Left ventricle myocardium inferior (tissue), 1 donor: ENCODE data around the gene TNRC6C. TPM values are rescaled to one million over a fixed set of nuclear protein-coding genes. Genes with fewer than 3 reads are reported as not detected.
"Not testable (repeated sequence)": the region's sequence is repeated elsewhere in the genome, so short reads cannot be mapped to it uniquely, and the experiment has no call there.

Experiments
- DNase-seq: peaks from one replicate; pipeline ENCODE4 v3.0.0-alpha.2; 2020
- H3K27ac ChIP-seq: fragments of 200-600 bp; replicated peaks from 2 replicates; pipeline ENCODE4 v1.8.0; 2021
- H3K27me3 ChIP-seq: fragments of 200-600 bp; 2 replicates; pipeline ENCODE4 v1.8.0; 2021; ENCODE audit warnings: low read depth
- H3K36me3 ChIP-seq: fragments of 200-600 bp; 2 replicates; pipeline ENCODE4 v1.8.0; 2021
- H3K4me1 ChIP-seq: fragments of 200-600 bp; 2 replicates; pipeline ENCODE4 v1.8.0; 2021
- H3K4me3 ChIP-seq: fragments of 200-600 bp; 2 replicates; pipeline ENCODE4 v1.8.0; 2021; ENCODE audit warnings: mild to moderate bottlenecking, moderate library complexity
- H3K9me3 ChIP-seq: fragments of 200-600 bp; replicated peaks from 2 replicates; pipeline ENCODE4 v1.8.0; 2021
- intact Hi-C: fragments of 100-400 bp; cut with micrococcal nuclease; formaldehyde crosslinking; loops from one replicate; pipeline ENCODE4 v1.11.0; 2022
- total RNA-seq: library from RNA; stranded (reverse); fragmentation: NEBNext Ultra II Directional; extraction: Animal tissue kit (Norgen Biotek cat#: 25700); gene quantifications from one replicate; pipeline ENCODE4 v1.2.1, GENCODE V29; 2021
- TF ChIP-seq, protein P1 (sequence below): fragments of 200-600 bp; IDR thresholded peaks from 2 replicates; pipeline ENCODE4 v1.8.0; 2021; ENCODE audit warnings: antibody characterized with exemption, mild to moderate bottlenecking, borderline replicate concordance
- donor health status: DM: no; HTN: yes; CAD: no; lungs with severe emphysema.

The TNRC6C gene
- total RNA-seq, 1 donor from 2014 or later, result 19.7 TPM

DNA sequence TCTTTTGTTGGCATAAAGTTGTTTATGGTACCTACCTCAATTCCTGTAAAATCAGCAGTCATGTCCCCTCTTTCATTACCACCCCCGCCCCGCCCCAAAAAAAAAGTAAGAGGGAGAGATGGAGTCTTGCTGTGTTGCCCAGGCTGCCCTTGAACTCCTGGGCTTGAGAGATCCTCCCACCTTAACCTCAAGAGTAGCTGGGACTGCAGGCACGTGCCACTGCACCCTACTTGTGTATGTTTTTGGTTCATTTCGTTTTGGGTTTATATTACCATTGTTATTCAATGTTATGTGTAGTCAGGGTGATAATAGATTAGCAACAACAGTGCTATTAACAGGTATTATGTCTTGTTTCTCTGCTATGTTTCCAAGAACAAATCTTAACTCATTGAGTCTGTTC, 15.9 kb downstream of the TNRC6C start:
- Histone ChIP-seq H3K36me3 (no peaks in the 10 kb centered on the region), H3K27me3 (no peaks in the 10 kb centered on the region), H3K4me1 (peaks cover 35% of the 10 kb centered on the region), H3K9me3 (no peaks in the 10 kb centered on the region), H3K4me3 (no peak overlapping the region), H3K27ac (no peak overlapping the region)
- intact Hi-C loops, result no loop called here
- TF ChIP-seq, protein P1, sequence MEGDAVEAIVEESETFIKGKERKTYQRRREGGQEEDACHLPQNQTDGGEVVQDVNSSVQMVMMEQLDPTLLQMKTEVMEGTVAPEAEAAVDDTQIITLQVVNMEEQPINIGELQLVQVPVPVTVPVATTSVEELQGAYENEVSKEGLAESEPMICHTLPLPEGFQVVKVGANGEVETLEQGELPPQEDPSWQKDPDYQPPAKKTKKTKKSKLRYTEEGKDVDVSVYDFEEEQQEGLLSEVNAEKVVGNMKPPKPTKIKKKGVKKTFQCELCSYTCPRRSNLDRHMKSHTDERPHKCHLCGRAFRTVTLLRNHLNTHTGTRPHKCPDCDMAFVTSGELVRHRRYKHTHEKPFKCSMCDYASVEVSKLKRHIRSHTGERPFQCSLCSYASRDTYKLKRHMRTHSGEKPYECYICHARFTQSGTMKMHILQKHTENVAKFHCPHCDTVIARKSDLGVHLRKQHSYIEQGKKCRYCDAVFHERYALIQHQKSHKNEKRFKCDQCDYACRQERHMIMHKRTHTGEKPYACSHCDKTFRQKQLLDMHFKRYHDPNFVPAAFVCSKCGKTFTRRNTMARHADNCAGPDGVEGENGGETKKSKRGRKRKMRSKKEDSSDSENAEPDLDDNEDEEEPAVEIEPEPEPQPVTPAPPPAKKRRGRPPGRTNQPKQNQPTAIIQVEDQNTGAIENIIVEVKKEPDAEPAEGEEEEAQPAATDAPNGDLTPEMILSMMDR, result no peak
- DNase-seq, result no peak

DNA sequence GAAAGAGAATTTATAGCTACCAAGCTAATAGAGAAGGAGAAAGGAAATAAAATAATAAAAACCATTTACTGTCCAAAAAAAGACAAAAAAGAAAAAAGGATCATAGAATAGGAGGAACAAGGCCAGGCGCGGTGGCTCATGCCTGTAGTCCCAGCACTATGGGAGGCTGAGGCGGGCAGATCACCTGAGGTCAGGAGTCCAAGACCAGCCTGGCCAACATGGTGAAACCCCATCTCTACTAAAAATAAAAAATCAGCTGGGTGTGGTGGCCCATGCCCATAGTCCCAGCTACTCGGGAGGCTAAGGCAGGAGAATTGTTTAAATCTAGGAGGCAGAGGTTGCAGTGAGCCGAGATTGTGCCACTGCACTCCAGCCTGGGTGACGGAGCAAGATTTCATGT, 23.9 kb downstream of the TNRC6C start:
- H3K36me3 ChIP-seq, intact Hi-C loops, DNase-seq, H3K4me1 ChIP-seq, H3K27ac ChIP-seq, H3K4me3 ChIP-seq, H3K27me3 ChIP-seq, H3K9me3 ChIP-seq: not testable (repeated sequence)

DNA sequence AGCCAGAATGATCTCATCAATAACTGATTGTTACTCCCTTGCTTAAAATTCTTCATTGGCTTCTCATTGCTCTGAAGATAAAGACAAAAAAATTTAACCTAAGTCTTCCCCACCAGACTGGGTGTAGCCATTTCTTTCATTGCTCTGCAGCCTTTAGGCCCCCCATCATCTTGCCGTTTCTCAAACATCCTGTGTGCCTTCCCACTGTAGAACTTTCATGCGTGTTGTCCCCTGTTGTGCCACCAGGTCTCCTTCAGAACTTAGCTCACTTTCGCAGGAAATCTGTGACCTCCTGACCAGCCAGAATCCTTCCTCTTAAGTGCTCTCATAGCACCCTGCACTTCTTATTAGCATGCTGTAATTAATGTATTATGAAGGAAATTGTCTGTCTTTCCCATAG, 31.8 kb downstream of the TNRC6C start:
- intact Hi-C loops, result no loop called here
- H3K27ac ChIP-seq, result no peak overlapping the region
- H3K4me1 ChIP-seq, result peaks cover 31% of the 10 kb centered on the region
- no peaks in the 10 kb centered on the region for H3K36me3 ChIP-seq
- no peaks in the 10 kb centered on the region for H3K27me3 ChIP-seq
- DNase-seq, result no peak
- H3K4me3 ChIP-seq, result no peak overlapping the region
- H3K9me3 ChIP-seq, result no peaks in the 10 kb centered on the region
- TF ChIP-seq, protein P1, result no peak

DNA sequence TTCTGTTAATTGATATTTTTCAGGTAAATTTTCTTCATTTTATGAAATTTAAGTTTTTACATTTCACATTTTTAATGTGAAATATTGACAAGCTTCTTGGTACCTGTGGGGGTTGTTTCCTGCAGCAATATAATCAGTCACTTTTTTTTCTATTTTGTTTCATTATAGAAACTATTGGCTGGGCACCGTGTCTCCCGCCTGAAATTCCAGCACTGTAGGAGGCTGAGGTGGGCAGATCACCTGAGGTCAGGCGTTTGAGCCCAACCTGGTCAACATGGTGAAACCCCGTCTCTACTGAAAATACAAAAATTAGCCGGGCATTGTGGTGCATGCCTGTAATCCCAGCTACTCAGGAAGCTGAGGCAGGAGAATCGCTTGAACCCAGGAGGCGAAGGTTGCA, 35.2 kb downstream of the TNRC6C start:
- intact Hi-C loops, DNase-seq, H3K27me3 ChIP-seq, H3K9me3 ChIP-seq, H3K27ac ChIP-seq, H3K36me3 ChIP-seq, H3K4me3 ChIP-seq: not testable (repeated sequence)
- H3K4me1 ChIP-seq, result peaks cover 56% of the 10 kb centered on the region

DNA sequence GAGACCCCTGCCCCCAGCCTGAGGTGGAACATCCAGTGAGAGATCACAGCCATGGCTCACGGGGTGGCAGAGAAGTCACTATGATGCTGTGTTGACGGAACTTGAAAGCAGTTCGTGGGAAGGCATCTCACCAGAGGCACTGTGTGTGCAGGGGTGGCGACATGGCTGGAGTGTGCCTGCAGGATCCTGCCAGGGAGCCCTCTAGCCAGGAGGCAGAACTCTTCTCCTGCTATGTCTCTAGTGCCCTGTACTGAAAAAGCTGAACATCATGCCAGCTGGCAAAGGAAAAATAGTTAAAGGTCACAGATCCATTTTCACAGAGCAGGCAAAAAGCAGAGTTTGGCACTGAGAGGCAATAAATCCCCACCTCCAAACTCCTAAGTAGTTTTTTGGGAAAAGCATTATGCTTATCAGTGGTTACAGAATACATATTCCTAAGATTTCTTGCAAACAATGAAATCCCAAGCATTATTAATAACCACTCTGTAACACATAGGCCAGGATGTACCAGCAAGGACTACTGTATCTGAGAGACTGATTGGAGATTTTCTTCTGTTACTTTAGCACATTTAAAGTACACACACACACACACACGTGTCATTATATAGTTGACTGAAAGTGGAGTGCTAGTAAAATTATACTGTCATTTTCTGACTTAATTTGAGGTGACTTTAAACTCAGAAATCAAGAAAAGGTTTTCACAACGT, 36.8 kb downstream of the TNRC6C start:
- H3K4me3 ChIP-seq, result no peak overlapping the region
- peak; percentile 72 for DNase-seq
- peaks cover 65% of the 10 kb centered on the region for H3K4me1 ChIP-seq
- TF ChIP-seq, protein P1, result no peak
- H3K27me3 ChIP-seq, result no peaks in the 10 kb centered on the region
- intact Hi-C loops, result no loop called here
- H3K27ac ChIP-seq, result peak overlapping the region; percentile 85
- H3K9me3 ChIP-seq, result no peaks in the 10 kb centered on the region
- H3K36me3 ChIP-seq, result no peaks in the 10 kb centered on the region

DNA sequence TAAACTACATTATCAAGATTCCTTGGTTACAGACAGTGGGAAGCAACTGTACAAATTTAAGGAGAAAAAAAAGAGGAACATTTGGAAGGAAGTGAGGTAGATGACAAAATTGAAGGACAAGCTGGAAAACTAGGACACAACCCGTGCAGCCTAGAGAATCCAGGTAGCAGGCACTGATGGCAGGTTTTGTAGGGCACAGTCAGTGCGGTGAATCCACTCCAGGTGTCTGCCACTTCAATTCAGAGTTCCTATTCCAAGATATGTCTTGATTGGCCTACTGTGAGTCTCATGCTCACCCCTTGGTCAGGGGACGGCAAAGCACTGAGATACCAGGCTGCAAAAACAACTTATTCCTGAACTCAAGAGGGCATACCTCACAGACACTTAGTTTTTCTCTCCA, 37.8 kb downstream of the TNRC6C start:
- no peaks in the 10 kb centered on the region for H3K9me3 ChIP-seq
- H3K27me3 ChIP-seq, result no peaks in the 10 kb centered on the region
- intact Hi-C loops, result no loop called here
- DNase-seq, result no peak
- H3K27ac ChIP-seq, result peak overlapping the region; percentile 85
- TF ChIP-seq, protein P1, result no peak
- no peaks in the 10 kb centered on the region for H3K36me3 ChIP-seq
- no peak overlapping the region for H3K4me3 ChIP-seq
- peaks cover 74% of the 10 kb centered on the region for H3K4me1 ChIP-seq
